Esophagus muscularis mucosa (tissue), 3 donors: Measurements from ENCODE around the gene HDAC5.

Experiments
- CTCF ChIP-seq, 3 experiments: fragments of 200-600 bp in 2 of 3; fragments of 450-650 bp in 1 of 3; sonication (generic) in 2 of 3; IDR thresholded peaks; one replicate each; pipeline ENCODE4 v1.5.1; 2017 to 2019; ENCODE audit warnings: antibody characterized with exemption in 3 of 3, mild to moderate bottlenecking in 2 of 3, moderate library complexity in 1 of 3
- POLR2A ChIP-seq: fragments of 450-650 bp; IDR thresholded peaks from one replicate; pipeline ENCODE4 v1.6.1; 2017; ENCODE audit warnings: antibody characterized with exemption, moderate library complexity, mild to moderate bottlenecking, low read depth
- POLR2AphosphoS5 ChIP-seq, 2 donors: sonication (generic); formaldehyde crosslinking; IDR thresholded peaks; one replicate each; pipeline ENCODE4 v1.6.1; 2017; ENCODE audit warnings: antibody characterized with exemption in 2 of 2

- no peak for TF ChIP-seq CTCF (IDR thresholded peaks at IDR 0.05)
- no peak for TF ChIP-seq POLR2AphosphoS5 (IDR thresholded peaks at IDR 0.05)
- TF ChIP-seq POLR2A = no peak
Observed at GRCh38 chr17:44128383-44128782, 4.9 kb upstream of the HDAC5 start.
